ENCODE measurements around the gene ATF6. TPM values are rescaled to one million over a fixed set of nuclear protein-coding genes. Genes with fewer than 3 reads are reported as not detected.

The ATF6 gene
- total RNA-seq, 1 donor from 2014 or later: 21.1 TPM

DNA sequence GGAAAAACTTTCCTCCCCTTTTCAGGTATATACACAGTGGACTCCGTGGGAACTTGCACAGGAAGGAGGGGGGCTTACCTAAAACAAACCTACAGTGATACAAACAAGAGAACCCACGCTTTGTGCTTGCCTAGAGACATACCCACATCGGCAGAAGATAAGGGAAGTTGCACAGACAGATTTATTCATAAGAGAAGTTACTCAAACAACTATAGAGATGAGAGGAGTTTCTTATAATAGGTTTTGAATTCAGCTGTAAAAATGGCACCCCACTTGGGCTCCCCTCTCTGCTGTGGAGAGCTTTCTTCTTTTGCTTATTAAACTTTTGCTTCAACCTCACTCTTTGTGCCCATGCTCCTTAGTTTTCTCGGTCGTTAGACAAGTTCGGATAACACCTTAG is 18.3 kb upstream of the ATF6 start:
- no peaks in the 10 kb centered on the region for H3K9me3 ChIP-seq
- intact Hi-C loops (cut with DNase I): no loop called here

DNA sequence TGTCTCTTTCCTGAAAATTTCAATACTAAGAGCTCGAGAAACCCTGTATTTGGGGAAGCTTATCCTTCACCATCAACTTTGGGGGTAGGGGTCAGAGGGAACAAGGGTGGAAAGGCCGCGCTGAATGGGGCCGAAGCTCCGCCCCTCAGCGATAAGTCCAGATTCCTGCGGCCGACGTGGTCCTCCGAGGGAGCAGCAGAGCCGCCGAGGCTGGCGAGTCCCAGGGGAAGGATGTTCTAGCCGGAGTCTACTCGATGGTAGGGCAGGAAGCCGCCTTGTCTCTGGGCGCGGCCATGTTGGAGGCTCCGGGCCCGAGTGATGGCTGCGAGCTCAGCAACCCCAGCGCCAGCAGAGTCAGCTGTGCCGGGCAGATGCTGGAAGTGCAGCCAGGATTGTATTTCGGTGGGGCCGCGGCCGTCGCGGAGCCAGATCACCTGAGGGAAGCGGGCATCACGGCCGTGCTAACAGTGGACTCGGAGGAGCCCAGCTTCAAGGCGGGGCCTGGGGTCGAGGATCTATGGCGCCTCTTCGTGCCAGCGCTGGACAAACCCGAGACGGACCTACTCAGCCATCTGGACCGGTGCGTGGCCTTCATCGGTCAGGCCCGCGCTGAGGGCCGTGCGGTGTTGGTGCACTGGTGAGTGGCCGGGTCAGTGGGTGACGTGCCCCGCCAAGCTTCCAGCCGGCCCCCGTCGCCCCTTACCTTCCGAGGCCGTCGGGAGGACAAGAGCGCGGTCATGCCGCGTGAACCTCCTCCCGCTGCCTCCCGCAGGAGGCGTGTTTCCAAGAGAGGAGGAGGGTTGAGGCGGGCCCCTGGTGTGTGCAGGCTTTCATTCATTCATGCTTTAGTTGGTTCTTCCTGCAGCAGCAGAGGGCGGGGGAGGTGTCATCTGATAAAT is 16.4 kb upstream of the ATF6 start, which contains the start of gene DUSP12:
Gene DUSP12 (plus strand): TSS at position 278 of the 899 bp plus-strand sequence. CDS start 16 bp downstream, at position 294.
- DNase-seq (ENCODE audit: extremely low spot score in 2 of 2): peak in 1 of 2 donors; percentile 92
- intact Hi-C loops (cut with DNase I): no loop called here

More for the DNA sequence above, 18.3 kb upstream of the ATF6 start:
- no peak overlapping the region for H3K4me3 ChIP-seq
- TF ChIP-seq POLR2AphosphoS5 (IDR thresholded peaks at IDR 0.05; ENCODE audit: insufficient read depth in 1 of 2, low read depth in 1 of 2) (no peak), POLR2A (IDR thresholded peaks at IDR 0.05) (no peak)
- TF ChIP-seq, protein P1, sequence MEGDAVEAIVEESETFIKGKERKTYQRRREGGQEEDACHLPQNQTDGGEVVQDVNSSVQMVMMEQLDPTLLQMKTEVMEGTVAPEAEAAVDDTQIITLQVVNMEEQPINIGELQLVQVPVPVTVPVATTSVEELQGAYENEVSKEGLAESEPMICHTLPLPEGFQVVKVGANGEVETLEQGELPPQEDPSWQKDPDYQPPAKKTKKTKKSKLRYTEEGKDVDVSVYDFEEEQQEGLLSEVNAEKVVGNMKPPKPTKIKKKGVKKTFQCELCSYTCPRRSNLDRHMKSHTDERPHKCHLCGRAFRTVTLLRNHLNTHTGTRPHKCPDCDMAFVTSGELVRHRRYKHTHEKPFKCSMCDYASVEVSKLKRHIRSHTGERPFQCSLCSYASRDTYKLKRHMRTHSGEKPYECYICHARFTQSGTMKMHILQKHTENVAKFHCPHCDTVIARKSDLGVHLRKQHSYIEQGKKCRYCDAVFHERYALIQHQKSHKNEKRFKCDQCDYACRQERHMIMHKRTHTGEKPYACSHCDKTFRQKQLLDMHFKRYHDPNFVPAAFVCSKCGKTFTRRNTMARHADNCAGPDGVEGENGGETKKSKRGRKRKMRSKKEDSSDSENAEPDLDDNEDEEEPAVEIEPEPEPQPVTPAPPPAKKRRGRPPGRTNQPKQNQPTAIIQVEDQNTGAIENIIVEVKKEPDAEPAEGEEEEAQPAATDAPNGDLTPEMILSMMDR (IDR thresholded peaks at IDR 0.05): no peak
- no peaks in the 10 kb centered on the region for H3K27me3 ChIP-seq
- DNase-seq (ENCODE audit: extremely low spot score in 2 of 2): no peak
- H3K27ac ChIP-seq: no peak overlapping the region
- H3K36me3 ChIP-seq: peaks cover 0 to 16% of the 10 kb centered on the region in 2 donors
- peaks cover 9% of the 10 kb centered on the region for H3K4me1 ChIP-seq

DNA sequence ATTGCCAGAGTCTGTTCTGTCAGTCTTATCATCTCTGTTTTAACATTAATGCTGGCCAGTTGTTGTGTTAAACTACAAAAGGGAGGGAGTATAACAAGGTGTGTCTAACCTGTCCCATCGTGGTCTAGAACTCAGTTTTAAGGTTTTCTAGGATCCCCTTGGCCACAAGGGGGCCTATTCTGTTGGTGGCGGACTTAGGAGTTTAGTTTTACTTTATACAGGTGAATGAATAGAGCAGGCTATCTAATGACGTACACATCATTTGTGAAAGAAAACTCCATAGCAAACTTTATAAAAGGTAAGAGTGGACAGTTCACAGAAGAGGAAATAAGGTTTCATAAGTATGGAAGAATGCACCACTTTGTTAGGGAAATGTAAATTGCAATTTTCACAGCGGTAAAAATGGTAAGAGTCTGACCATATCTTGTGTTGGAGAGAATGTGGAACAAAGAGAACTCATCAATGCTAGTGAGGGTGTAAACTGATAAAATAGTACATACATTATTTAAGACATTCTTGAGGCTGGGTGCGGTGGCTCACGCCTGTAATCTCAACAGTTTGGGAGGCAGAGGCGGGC is 2.5 kb upstream of the ATF6 start:
- Histone ChIP-seq H3K27me3 (no peaks in the 10 kb centered on the region), H3K36me3 (peaks cover 0 to 6% of the 10 kb centered on the region in 2 donors), H3K4me3 (no peak overlapping the region), H3K27ac (no peak overlapping the region), H3K9me3 (no peaks in the 10 kb centered on the region), H3K4me1 (peaks cover 22% of the 10 kb centered on the region)
- TF ChIP-seq POLR2A (IDR thresholded peaks at IDR 0.05): no peak
- TF ChIP-seq POLR2AphosphoS5 (IDR thresholded peaks at IDR 0.05; ENCODE audit: insufficient read depth in 1 of 2, low read depth in 1 of 2): no peak
- TF ChIP-seq, protein P1 (IDR thresholded peaks at IDR 0.05): no peak
- DNase-seq (ENCODE audit: extremely low spot score in 2 of 2): no peak
- intact Hi-C loops (cut with DNase I): no loop called here

More for the DNA sequence above, 16.4 kb upstream of the ATF6 start, which contains the start of gene DUSP12:
- Histone ChIP-seq H3K4me3 (peak within 1 kb of the TSS; percentile 90 to 98), H3K4me1 (peaks cover 12% of the 10 kb centered on the region), H3K27ac (peak within 1 kb of the TSS; percentile 87), H3K9me3 (no peaks in the 10 kb centered on the region), H3K27me3 (no peaks in the 10 kb centered on the region), H3K36me3 (peaks cover 0 to 36% of the 10 kb centered on the region in 2 donors)
- TF ChIP-seq, protein P1 (IDR thresholded peaks at IDR 0.05): no peak
- TF ChIP-seq POLR2AphosphoS5 (IDR thresholded peaks at IDR 0.05; ENCODE audit: insufficient read depth in 1 of 2, low read depth in 1 of 2) (peak; percentile 69 to 83), POLR2A (IDR thresholded peaks at IDR 0.05) (no peak)

DNA sequence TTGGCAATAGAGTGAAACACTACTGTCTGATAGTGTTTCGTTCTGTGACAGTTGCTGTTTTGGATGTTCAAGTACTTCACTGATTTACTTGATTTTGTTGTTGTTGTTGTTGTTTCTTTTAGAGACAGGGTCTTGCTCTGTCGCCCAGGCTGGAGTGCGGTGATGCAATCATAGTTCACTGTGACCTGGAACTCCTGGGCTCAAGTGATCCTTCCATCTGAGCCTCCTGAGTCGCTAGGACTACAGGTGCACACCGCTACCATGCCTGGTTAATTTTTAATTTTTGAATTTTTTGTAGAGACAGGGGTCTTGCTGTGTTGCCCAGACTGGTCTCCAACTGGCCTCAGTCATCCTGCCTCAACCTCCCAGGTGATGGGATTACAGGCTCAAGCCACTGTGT is 2.3 kb downstream of the ATF6 start:
- Histone ChIP-seq H3K9me3 (no peaks in the 10 kb centered on the region), H3K27ac (no peak overlapping the region), H3K4me1 (peaks cover 55% of the 10 kb centered on the region), H3K4me3 (no peak overlapping the region), H3K27me3 (no peaks in the 10 kb centered on the region), H3K36me3 (no peaks in the 10 kb centered on the region)
- TF ChIP-seq POLR2A (IDR thresholded peaks at IDR 0.05): no peak
- no peak for TF ChIP-seq POLR2AphosphoS5 (IDR thresholded peaks at IDR 0.05; ENCODE audit: insufficient read depth in 1 of 2, low read depth in 1 of 2)
- TF ChIP-seq, protein P1 (IDR thresholded peaks at IDR 0.05): no peak
- DNase-seq (ENCODE audit: extremely low spot score in 2 of 2): no peak
- intact Hi-C loops (cut with DNase I): no loop called here
